IMR-90 (cell line): ENCODE results near the gene FEN1. TPM values are rescaled to one million over a fixed set of nuclear protein-coding genes. Genes with fewer than 3 reads are reported as not detected.
A peak's percentile ranks its signal among the peaks of the same experiment; 100 is the strongest.

ENCODE experiments used
- ATAC-seq: fragments of 200-7000 bp; cut with Tn5 transposase; 2 replicates; pipeline ENCODE4 v1.9.1; 2020; ENCODE audit warnings: low read depth, mild to moderate bottlenecking, moderate library complexity
- BruUV-seq: library from RNA; stranded (reverse); fragments of 400-500 nt; replicated peaks from 2 replicates; lab custom pipeline; 2021; lab: Mats Ljungman, UMichigan
- CTCF ChIA-PET: fragments of 300-600 bp; formaldehyde crosslinking; extraction: SDS; loops from one replicate; lab custom pipeline; 2021; ENCODE audit warnings: antibody characterized with exemption; lab: Yijun Ruan, JAX
- POLR2A ChIA-PET: fragments of 300-600 bp; sonication (Branson Sonifier 250); formaldehyde crosslinking; loops from one replicate; lab custom pipeline; 2022; ENCODE audit warnings: antibody characterized with exemption; ENCODE audit not compliant: unreplicated experiment; lab: Charles Lee
- DNase-seq: peaks from one replicate; pipeline ENCODE4 v3.0.0; 2013
- H2AFZ ChIP-seq: replicated peaks from 2 replicates; pipeline ENCODE3; 2013; ENCODE audit warnings: low read length, mild to moderate bottlenecking; ENCODE audit not compliant: poor library complexity
- H2AK5ac ChIP-seq: 2 replicates; pipeline ENCODE4 v1.6.1; 2013; ENCODE audit warnings: low read depth, low read length, inconsistent platforms
- H2AK9ac ChIP-seq: replicated peaks from 2 replicates; pipeline ENCODE3; 2013; ENCODE audit warnings: mild to moderate bottlenecking, low read depth, low read length, moderate library complexity; ENCODE audit not compliant: poor library complexity
- H2BK120ac ChIP-seq: 2 replicates; pipeline ENCODE4 v1.6.1; 2013; ENCODE audit warnings: low read depth, low read length, inconsistent platforms
- H2BK15ac ChIP-seq: 3 replicates; pipeline ENCODE4 v1.6.1; 2013; ENCODE audit warnings: low read depth, low read length, inconsistent platforms
- H2BK20ac ChIP-seq: 2 replicates; pipeline ENCODE4 v1.6.1; 2013; ENCODE audit warnings: low read depth, mild to moderate bottlenecking, inconsistent platforms, low read length, moderate library complexity
- H2BK5ac ChIP-seq: 2 replicates; pipeline ENCODE4 v1.6.1; 2013; ENCODE audit warnings: mild to moderate bottlenecking, low read depth, low read length, inconsistent platforms; ENCODE audit not compliant: poor library complexity, severe bottlenecking
- H3K14ac ChIP-seq: replicated peaks from 2 replicates; pipeline ENCODE4 v1.6.1; 2013; ENCODE audit warnings: low read depth, low read length, inconsistent platforms
- H3K18ac ChIP-seq: 2 replicates; pipeline ENCODE4 v1.6.1; 2013; ENCODE audit warnings: low read depth, low read length, control low read depth
- H3K23ac ChIP-seq: 2 replicates; pipeline ENCODE4 v1.6.1; 2013; ENCODE audit warnings: low read depth, low read length, inconsistent platforms
- H3K27ac ChIP-seq: 2 replicates; pipeline ENCODE4 v1.5.1; 2013; ENCODE audit warnings: mild to moderate bottlenecking, control low read depth, low read length; ENCODE audit not compliant: insufficient read depth
- H3K27me3 ChIP-seq: 2 replicates; pipeline ENCODE4 v1.6.1; 2013; ENCODE audit warnings: low read length; ENCODE audit not compliant: control insufficient read depth, insufficient read depth
- H3K36me3 ChIP-seq: 2 replicates; pipeline ENCODE4 v1.6.1; 2013; ENCODE audit warnings: low read length, mixed read lengths; ENCODE audit not compliant: control insufficient read depth, insufficient read depth
- H3K4ac ChIP-seq: 2 replicates; pipeline ENCODE4 v1.6.1; 2013; ENCODE audit warnings: low read depth, low read length, inconsistent platforms
- H3K4me1 ChIP-seq: 2 replicates; pipeline ENCODE4 v1.6.1; 2013; ENCODE audit warnings: low read length, mixed read lengths; ENCODE audit not compliant: control insufficient read depth, insufficient read depth
- H3K4me2 ChIP-seq: 2 replicates; pipeline ENCODE4 v1.6.1; 2013; ENCODE audit warnings: low read depth, mild to moderate bottlenecking, control low read depth, low read length, moderate library complexity
- H3K4me3 ChIP-seq: 2 replicates; pipeline ENCODE4 v1.5.1; 2013; ENCODE audit warnings: low read depth, mild to moderate bottlenecking, control low read depth, low read length, moderate library complexity; ENCODE audit not compliant: insufficient read depth
- H3K56ac ChIP-seq: 2 replicates; pipeline ENCODE4 v1.6.1; 2013; ENCODE audit warnings: low read length, inconsistent platforms; ENCODE audit not compliant: insufficient read depth; ENCODE audit errors: extremely low read depth
- H3K79me1 ChIP-seq, 2 experiments: 2 replicates each; pipeline ENCODE4 v1.6.1; 2013; ENCODE audit warnings: low read length in 2 of 2, inconsistent platforms in 1 of 2, low read depth in 1 of 2
- H3K9ac ChIP-seq: 2 replicates; pipeline ENCODE4 v1.6.1; 2013; ENCODE audit warnings: low read depth, low read length, control low read depth
- H3K9me1 ChIP-seq: 2 replicates; pipeline ENCODE4 v1.6.1; 2013; ENCODE audit warnings: low read length, inconsistent platforms; ENCODE audit not compliant: insufficient read depth
- H3K9me3 ChIP-seq: 2 replicates; pipeline ENCODE4 v1.6.1; 2013; ENCODE audit warnings: low read length; ENCODE audit not compliant: control insufficient read depth, insufficient read depth
- H4K20me1 ChIP-seq: 2 replicates; pipeline ENCODE4 v1.6.1; 2013; ENCODE audit warnings: low read length, inconsistent platforms; ENCODE audit not compliant: insufficient read depth
- H4K5ac ChIP-seq: 2 replicates; pipeline ENCODE4 v1.6.1; 2013; ENCODE audit warnings: mild to moderate bottlenecking, low read depth, low read length, control low read depth
- H4K8ac ChIP-seq, 2 experiments: 2 replicates each; pipeline ENCODE4 v1.6.1; 2013; ENCODE audit warnings: low read depth in 2 of 2, low read length in 2 of 2, control low read depth in 1 of 2, inconsistent platforms in 1 of 2
- H4K91ac ChIP-seq: 2 replicates; pipeline ENCODE4 v1.6.1; 2013; ENCODE audit warnings: low read depth, low read length, inconsistent platforms; ENCODE audit not compliant: insufficient read depth
- BHLHE40 ChIP-seq: fragments of 150-350 bp; IDR thresholded peaks from 2 replicates; pipeline ENCODE4 v1.6.1; 2016; ENCODE audit warnings: mild to moderate bottlenecking, low read depth, low read length
- CEBPB ChIP-seq: IDR thresholded peaks from 2 replicates; pipeline ENCODE4 v1.6.1; 2012; ENCODE audit warnings: low read depth, low read length, improper control_type of control experiment
- CHD1 ChIP-seq: IDR thresholded peaks from 2 replicates; pipeline ENCODE4 v1.6.1; 2012; ENCODE audit warnings: low read depth, low read length, improper control_type of control experiment
- CTCF ChIP-seq: conservative IDR thresholded peaks from 2 replicates; pipeline ENCODE4 v1.5.1; 2012; ENCODE audit warnings: mild to moderate bottlenecking, low read depth, low read length, improper control_type of control experiment
- ELK1 ChIP-seq: fragments of 150-350 bp; IDR thresholded peaks from 2 replicates; pipeline ENCODE4 v1.6.1; 2016; ENCODE audit warnings: low read depth, mild to moderate bottlenecking, low read length, moderate library complexity, borderline replicate concordance
- FOS ChIP-seq: fragments of 150-350 bp; IDR thresholded peaks from 2 replicates; pipeline ENCODE4 v1.6.1; 2016; ENCODE audit warnings: low read depth, low read length
- MAFK ChIP-seq: IDR thresholded peaks from 2 replicates; pipeline ENCODE4 v1.6.1; 2012; ENCODE audit warnings: low read depth, low read length, improper control_type of control experiment
- MAZ ChIP-seq: IDR thresholded peaks from 2 replicates; pipeline ENCODE4 v1.6.1; 2012; ENCODE audit warnings: low read depth, mild to moderate bottlenecking, low read length, improper control_type of control experiment, moderate library complexity, borderline replicate concordance
- MXI1 ChIP-seq: IDR thresholded peaks from 2 replicates; pipeline ENCODE4 v1.6.1; 2012; ENCODE audit warnings: low read depth, mild to moderate bottlenecking, low read length, moderate library complexity, borderline replicate concordance
- NFE2L2 ChIP-seq: fragments of 150-350 bp; IDR thresholded peaks from 2 replicates; pipeline ENCODE4 v1.6.1; 2016; ENCODE audit warnings: low read depth, mild to moderate bottlenecking, low read length
- POLR2A ChIP-seq: IDR thresholded peaks from 2 replicates; pipeline ENCODE4 v1.6.1; 2012; ENCODE audit warnings: mild to moderate bottlenecking, low read depth, low read length
- RAD21 ChIP-seq: IDR thresholded peaks from 2 replicates; pipeline ENCODE4 v1.6.1; 2012; ENCODE audit warnings: low read length, improper control_type of control experiment
- RCOR1 ChIP-seq: IDR thresholded peaks from 2 replicates; pipeline ENCODE4 v1.6.1; 2012; ENCODE audit warnings: mild to moderate bottlenecking, low read length, improper control_type of control experiment; ENCODE audit not compliant: insufficient replicate concordance
- RFX5 ChIP-seq: IDR thresholded peaks from 2 replicates; pipeline ENCODE4 v1.8.0; 2012; ENCODE audit warnings: low read depth, mild to moderate bottlenecking, low read length, moderate library complexity
- SMC3 ChIP-seq: fragments of 150-350 bp; IDR thresholded peaks from 2 replicates; pipeline ENCODE4 v1.6.1; 2016; ENCODE audit warnings: low read depth, mild to moderate bottlenecking, antibody characterized with exemption, low read length, moderate library complexity
- USF2 ChIP-seq: fragments of 150-350 bp; IDR thresholded peaks from 2 replicates; pipeline ENCODE4 v1.6.1; 2017; ENCODE audit warnings: mild to moderate bottlenecking, antibody characterized with exemption, low read length, low read depth
- WGBS, 2 experiments: methylation state at CpG; one replicate each; pipeline versions ENCODE4 v1.1.5 to v1.1.7; 2013; ENCODE audit warnings: missing lambda C conversion rate in 2 of 2; ENCODE audit not compliant: insufficient read length in 1 of 2; ENCODE audit errors: extremely low coverage in 2 of 2; 5-methylcytosine and 5-hydroxymethylcytosine counted together
- dilution Hi-C: fragments of 300-500 bp; cut with HindIII; formaldehyde crosslinking; loops from one replicate; pipeline ENCODE4 v1.14.3; 2018; ENCODE audit warnings: low sequenced_read_pairs; ENCODE audit not compliant: unreplicated experiment
- in situ Hi-C: fragments of 300-500 bp; cut with MboI; formaldehyde crosslinking; loops from 3 replicates; pipeline ENCODE4 v1.14.3; 2019; ENCODE audit warnings: low sequenced_read_pairs, inconsistent platforms, mixed read lengths
- intact Hi-C: fragments of 100-400 bp; cut with micrococcal nuclease; formaldehyde crosslinking; loops from 2 replicates; pipeline ENCODE4 v1.10.0; 2022
- polyA plus RNA-seq, 3 experiments: library from polyadenylated mRNA; depleted of rRNA; stranded (reverse); fragments of >200 nt; gene quantifications; 2 replicates each; pipeline ENCODE4 v1.2.3, GENCODE V29; 2012; ENCODE audit warnings: low replicate concordance in 1 of 3
- total RNA-seq: library from RNA; depleted of rRNA; stranded (reverse); fragments of >200 nt; gene quantifications from 2 replicates; pipeline ENCODE4 v1.2.3, GENCODE V29; 2012

The FEN1 gene
- total and polyA plus RNA-seq, 2 of the 4 experiments (the other 2 are of a cell fraction), result 23.0 to 41.9 TPM

DNA sequence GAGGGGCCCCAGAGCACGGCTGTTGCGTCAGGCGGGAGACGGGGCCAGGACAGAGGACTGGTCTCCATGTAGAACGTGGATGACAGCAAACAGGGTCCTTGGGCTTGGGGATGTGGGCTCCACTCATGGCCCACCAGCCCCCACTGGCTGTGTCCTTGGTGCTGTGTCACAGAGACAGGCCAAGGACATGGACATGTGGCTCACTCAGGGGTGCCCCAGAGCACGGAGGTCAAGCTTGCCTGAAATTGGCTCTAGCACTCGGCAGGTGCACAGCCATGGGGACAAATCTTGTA is 49.8 kb downstream of the FEN1 start:
- H2BK20ac ChIP-seq, result no peak overlapping the region
- H3K9me3 ChIP-seq, result no peaks in the 10 kb centered on the region
- ChIA-PET POLR2A (no interaction called here), CTCF (no interaction called here)
- H3K14ac ChIP-seq, result no peak overlapping the region
- in situ Hi-C loops (no loop called here), dilution Hi-C loops (no loop called here), intact Hi-C loops (no loop called here)
- no peak overlapping the region for H2AK5ac ChIP-seq
- no peak overlapping the region for H2BK120ac ChIP-seq
- H3K79me1 ChIP-seq, result peaks cover 0 to 11% of the 10 kb centered on the region in 2 experiments; a peak in 2 of 4 replicates
- H4K20me1 ChIP-seq, result peaks cover 11% of the 10 kb centered on the region; the same call in 1 of the 2 replicates
- no peaks in the 10 kb centered on the region for H3K4me1 ChIP-seq
- no peak overlapping the region for H2AK9ac ChIP-seq
- no peak overlapping the region for H3K4me3 ChIP-seq
- no peak overlapping the region for H4K5ac ChIP-seq
- H2BK5ac ChIP-seq, result no peak overlapping the region
- H4K8ac ChIP-seq, result no peak overlapping the region
- no peak overlapping the region for H3K4me2 ChIP-seq
- DNase-seq, result no peak
- TF ChIP-seq POLR2A, result no peak
- no peak for TF ChIP-seq CTCF
- no peak for TF ChIP-seq SMC3
- no peak for TF ChIP-seq BHLHE40
- no peak for TF ChIP-seq CEBPB
- no peak for TF ChIP-seq RAD21
- TF ChIP-seq RCOR1, result no peak
- TF ChIP-seq USF2, result no peak
- no peak for TF ChIP-seq ELK1
- no peak for TF ChIP-seq MAZ
- TF ChIP-seq RFX5, result no peak
- no peak for TF ChIP-seq NFE2L2
- no peak for TF ChIP-seq MXI1
- no peak for TF ChIP-seq FOS
- no peak for TF ChIP-seq CHD1
- no peak for TF ChIP-seq MAFK
- H2AFZ ChIP-seq, result peak overlapping the region; percentile 41
- H3K36me3 ChIP-seq, result peaks cover 54% of the 10 kb centered on the region
- no peaks in the 10 kb centered on the region for H3K27me3 ChIP-seq
- BruUV-seq, result no TSS peak
- peaks cover 10% of the 10 kb centered on the region; the same call in 1 of the 2 replicates for H3K9me1 ChIP-seq
- no peak overlapping the region for H3K18ac ChIP-seq
- H3K23ac ChIP-seq, result no peak overlapping the region
- H3K4ac ChIP-seq, result no peak overlapping the region
- H4K91ac ChIP-seq, result no peak overlapping the region
- WGBS, 2 experiments, result 86% methylated on average over 4 of the region's 7 CpGs; no CpG with 5 or more reads in 1 of the 2 experiments
- no peak overlapping the region for H3K9ac ChIP-seq
- H3K27ac ChIP-seq, result no peak overlapping the region
- no peak overlapping the region for H2BK15ac ChIP-seq
- ATAC-seq, result no peak
- no peak overlapping the region for H3K56ac ChIP-seq
